ENCODE results near the gene CD109. TPM values are rescaled to one million over a fixed set of nuclear protein-coding genes. Genes with fewer than 3 reads are reported as not detected.

Gene CD109
- total RNA-seq, 4 donors from 2014 or later, result 2.2 to 6.2 (median 4.3) TPM

- no peak overlapping the region for H3K4me3 ChIP-seq (replicated peaks in 1 of 3)
- 91 to 95% methylated on average over 6 of the region's 6 CpGs for WGBS, 2 donors
- DNase-seq, result no peak
- no peaks in the 10 kb centered on the region for H3K27me3 ChIP-seq
- no peak overlapping the region for H3K27ac ChIP-seq
- TF ChIP-seq CTCF (IDR thresholded peaks at IDR 0.05) (no peak), POLR2A (IDR thresholded peaks at IDR 0.05) (no peak)
- intact Hi-C loops (cut with DNase I), result no loop called here
- no peaks in the 10 kb centered on the region for H3K9me3 ChIP-seq
- no peaks in the 10 kb centered on the region for H3K4me1 ChIP-seq
- no peaks in the 10 kb centered on the region for H3K36me3 ChIP-seq
These were observed 101.9 kb downstream of the CD109 start for GRCh38 chr6:73797861-73798260.

GRCh38 chr6:73798592-73798991 lies 102.6 kb downstream of the CD109 start:
- no peak for DNase-seq
- no peak overlapping the region for H3K27ac ChIP-seq
- intact Hi-C loops (cut with DNase I), result no loop called here

DNA sequence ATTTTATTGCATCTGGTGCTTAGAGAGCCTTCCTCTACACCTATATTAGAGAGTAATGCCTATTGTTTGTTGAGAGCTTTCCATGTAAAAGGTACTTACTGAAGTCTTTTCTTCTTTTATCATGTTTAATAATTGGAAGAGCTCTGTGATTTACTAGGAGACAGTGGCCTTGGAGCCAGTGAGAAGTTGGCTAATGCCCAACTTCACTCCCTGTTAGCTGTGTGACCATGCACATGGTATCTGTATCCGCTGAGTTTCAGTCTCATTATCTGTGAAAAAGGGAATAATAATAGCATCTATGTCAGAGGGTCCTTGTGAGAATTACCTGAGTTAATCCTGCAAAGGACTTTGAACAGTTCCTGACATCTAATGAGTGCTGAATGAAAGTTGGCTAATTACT lies 105.0 kb downstream of the CD109 start:
- 79 to 88% methylated on average over 1 of the region's 1 CpG for WGBS, 2 donors
- Histone ChIP-seq H3K27ac (no peak overlapping the region), H3K27me3 (no peaks in the 10 kb centered on the region), H3K36me3 (no peaks in the 10 kb centered on the region), H3K4me3 (replicated peaks in 1 of 3) (no peak overlapping the region), H3K4me1 (no peaks in the 10 kb centered on the region), H3K9me3 (no peaks in the 10 kb centered on the region)
- intact Hi-C loops (cut with DNase I), result no loop called here
- TF ChIP-seq POLR2A (IDR thresholded peaks at IDR 0.05) (no peak), CTCF (IDR thresholded peaks at IDR 0.05) (no peak)
- no peak for DNase-seq

More at GRCh38 chr6:73798592-73798991, 102.6 kb downstream of the CD109 start:
- Histone ChIP-seq H3K27me3 (no peaks in the 10 kb centered on the region), H3K9me3 (no peaks in the 10 kb centered on the region), H3K4me3 (replicated peaks in 1 of 3) (no peak overlapping the region), H3K4me1 (no peaks in the 10 kb centered on the region), H3K36me3 (no peaks in the 10 kb centered on the region)
- TF ChIP-seq CTCF (IDR thresholded peaks at IDR 0.05), result no peak
- no peak for TF ChIP-seq POLR2A (IDR thresholded peaks at IDR 0.05)
- WGBS, 2 donors, result 51 to 54% methylated on average over 2 of the region's 2 CpGs

- H3K36me3 ChIP-seq, result no peaks in the 10 kb centered on the region
- no peaks in the 10 kb centered on the region for H3K9me3 ChIP-seq
- intact Hi-C loops (cut with DNase I), result no loop called here
- TF ChIP-seq POLR2A (IDR thresholded peaks at IDR 0.05) (no peak), CTCF (IDR thresholded peaks at IDR 0.05) (no peak)
- no peak for DNase-seq
- H3K27me3 ChIP-seq, result no peaks in the 10 kb centered on the region
- H3K27ac ChIP-seq, result no peak overlapping the region
- 75 to 88% methylated on average over 1 of the region's 1 CpG for WGBS, 2 donors
- no peaks in the 10 kb centered on the region for H3K4me1 ChIP-seq
- no peak overlapping the region for H3K4me3 ChIP-seq (replicated peaks in 1 of 3)
These were observed 105.8 kb downstream of the CD109 start for GRCh38 chr6:73801652-73802268.

GRCh38 chr6:73802366-73802765 lies 106.4 kb downstream of the CD109 start:
- no peak for DNase-seq
- Histone ChIP-seq H3K9me3 (no peaks in the 10 kb centered on the region), H3K27me3 (no peaks in the 10 kb centered on the region), H3K36me3 (no peaks in the 10 kb centered on the region), H3K4me3 (replicated peaks in 1 of 3) (no peak overlapping the region), H3K4me1 (no peaks in the 10 kb centered on the region), H3K27ac (no peak overlapping the region)
- intact Hi-C loops (cut with DNase I), result no loop called here
- TF ChIP-seq CTCF (IDR thresholded peaks at IDR 0.05) (no peak), POLR2A (IDR thresholded peaks at IDR 0.05) (no peak)
- 81% methylated on average over 2 of the region's 2 CpGs for WGBS, 2 donors
